ENCODE measurements around the gene TMEM184A.

Gene TMEM184A

DNA sequence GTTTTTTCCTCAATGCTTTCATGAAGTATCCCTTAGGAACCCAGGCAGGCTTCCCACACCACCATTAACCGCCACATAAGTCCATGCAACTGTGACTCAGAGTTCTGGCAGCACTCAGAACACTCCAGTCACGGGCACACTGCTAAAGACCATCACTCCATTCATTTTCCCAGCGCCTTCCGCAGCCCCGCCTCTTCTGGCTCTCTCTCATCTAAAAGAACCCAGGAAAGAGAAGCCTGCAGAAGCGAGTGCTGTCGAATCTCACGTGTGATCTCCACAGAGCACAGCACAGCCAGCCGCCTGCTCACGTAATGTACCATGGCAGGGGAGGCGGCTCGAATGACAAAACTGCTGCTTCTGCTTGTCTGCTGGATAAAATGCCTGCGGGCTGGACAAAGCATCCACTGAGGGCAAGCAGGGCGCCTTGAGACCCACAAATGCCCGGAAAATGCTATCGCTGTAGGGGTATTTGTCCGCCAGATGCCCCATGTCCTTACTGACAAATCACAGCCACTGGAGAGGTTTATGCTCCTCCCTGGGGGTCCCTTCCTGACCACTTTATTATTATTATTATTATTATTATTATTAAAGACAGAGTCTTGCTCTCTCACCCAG, 12.0 kb upstream of the TMEM184A start:
- no peak for DNase-seq (ENCODE audit: low spot score)

- no peak for DNase-seq (ENCODE audit: low spot score)
Measured at GRCh38 chr7:1567049-1567771, 11.2 kb upstream of the TMEM184A start.

GRCh38 chr7:1566687-1567048, 10.7 kb upstream of the TMEM184A start:
- no peak for DNase-seq (ENCODE audit: low spot score)

DNA sequence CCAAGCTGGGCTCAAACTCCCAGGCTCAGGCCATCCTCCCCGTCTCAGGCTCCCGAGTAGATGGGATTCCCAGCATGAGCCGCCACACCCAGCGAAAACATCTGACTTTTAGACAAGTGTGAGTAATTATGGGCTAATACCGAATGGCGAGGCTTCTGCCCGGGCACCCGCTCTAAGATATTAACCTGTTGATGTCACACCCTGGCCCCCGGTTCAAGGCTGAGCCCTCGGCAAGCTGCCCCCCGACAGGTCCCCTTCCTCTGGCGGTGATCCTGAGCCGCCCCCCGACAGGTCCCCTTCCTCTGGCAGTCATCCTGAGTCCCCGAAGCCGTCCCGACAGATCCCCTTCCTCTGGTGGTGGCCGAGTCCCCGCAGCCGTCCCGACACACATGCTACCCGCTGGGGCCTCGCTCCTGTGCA, 8.6 kb upstream of the TMEM184A start:
- DNase-seq (ENCODE audit: low spot score) = no peak

GRCh38 chr7:1563981-1564602, 8.1 kb upstream of the TMEM184A start:
- no peak for DNase-seq (ENCODE audit: low spot score)

GRCh38 chr7:1562597-1563051, 6.6 kb upstream of the TMEM184A start:
- no peak for DNase-seq (ENCODE audit: low spot score)

GRCh38 chr7:1562116-1562515, 6.1 kb upstream of the TMEM184A start:
- no peak for DNase-seq (ENCODE audit: low spot score)

DNA sequence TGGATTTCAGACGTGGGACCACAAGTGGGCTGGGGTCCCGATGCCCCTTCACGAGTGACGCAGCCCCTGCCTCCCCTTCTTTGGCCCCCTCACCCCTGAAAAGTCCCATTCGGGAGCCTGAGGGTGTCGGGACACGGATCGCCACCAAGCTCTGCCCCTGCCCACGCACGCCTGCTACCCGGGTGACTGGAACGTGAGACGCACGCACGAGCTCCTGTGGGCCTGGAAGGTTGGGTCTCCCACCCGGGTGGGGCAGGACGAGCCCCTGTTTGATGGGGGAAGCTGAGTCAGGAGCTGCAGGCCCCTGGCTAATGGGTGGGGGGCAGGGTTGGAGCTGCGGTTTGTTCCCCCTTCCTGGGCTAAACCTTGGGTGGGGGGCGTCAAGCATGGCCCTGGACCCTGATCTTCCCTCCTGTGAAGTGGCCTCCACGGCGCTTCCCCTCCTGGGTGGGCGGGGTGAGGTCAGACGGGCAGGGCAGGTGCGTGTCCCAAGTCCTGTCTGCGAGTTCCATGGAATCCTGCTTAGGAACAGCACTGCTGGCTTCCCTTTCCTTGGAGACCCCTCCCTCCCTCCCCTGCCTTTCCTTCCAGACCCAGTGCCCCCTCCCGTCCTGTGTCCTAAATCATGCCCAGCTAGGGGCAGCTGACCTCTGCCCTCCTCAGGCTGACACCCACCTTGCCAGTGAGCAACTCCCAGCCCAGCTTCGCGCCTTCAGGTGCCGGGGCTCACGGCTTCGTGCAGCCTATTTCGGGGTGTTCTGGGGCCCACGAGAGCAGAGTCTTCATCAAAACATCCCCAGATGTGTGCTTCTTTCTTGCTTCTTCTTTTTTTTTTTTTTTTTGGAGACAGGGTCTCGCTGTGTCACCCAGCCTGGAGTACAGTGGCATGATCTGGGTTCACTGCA, 5.3 kb upstream of the TMEM184A start:
- DNase-seq (ENCODE audit: low spot score) = no peak

- DNase-seq (ENCODE audit: low spot score) = no peak
Measured at GRCh38 chr7:1560620-1561031, 4.6 kb upstream of the TMEM184A start.

DNA sequence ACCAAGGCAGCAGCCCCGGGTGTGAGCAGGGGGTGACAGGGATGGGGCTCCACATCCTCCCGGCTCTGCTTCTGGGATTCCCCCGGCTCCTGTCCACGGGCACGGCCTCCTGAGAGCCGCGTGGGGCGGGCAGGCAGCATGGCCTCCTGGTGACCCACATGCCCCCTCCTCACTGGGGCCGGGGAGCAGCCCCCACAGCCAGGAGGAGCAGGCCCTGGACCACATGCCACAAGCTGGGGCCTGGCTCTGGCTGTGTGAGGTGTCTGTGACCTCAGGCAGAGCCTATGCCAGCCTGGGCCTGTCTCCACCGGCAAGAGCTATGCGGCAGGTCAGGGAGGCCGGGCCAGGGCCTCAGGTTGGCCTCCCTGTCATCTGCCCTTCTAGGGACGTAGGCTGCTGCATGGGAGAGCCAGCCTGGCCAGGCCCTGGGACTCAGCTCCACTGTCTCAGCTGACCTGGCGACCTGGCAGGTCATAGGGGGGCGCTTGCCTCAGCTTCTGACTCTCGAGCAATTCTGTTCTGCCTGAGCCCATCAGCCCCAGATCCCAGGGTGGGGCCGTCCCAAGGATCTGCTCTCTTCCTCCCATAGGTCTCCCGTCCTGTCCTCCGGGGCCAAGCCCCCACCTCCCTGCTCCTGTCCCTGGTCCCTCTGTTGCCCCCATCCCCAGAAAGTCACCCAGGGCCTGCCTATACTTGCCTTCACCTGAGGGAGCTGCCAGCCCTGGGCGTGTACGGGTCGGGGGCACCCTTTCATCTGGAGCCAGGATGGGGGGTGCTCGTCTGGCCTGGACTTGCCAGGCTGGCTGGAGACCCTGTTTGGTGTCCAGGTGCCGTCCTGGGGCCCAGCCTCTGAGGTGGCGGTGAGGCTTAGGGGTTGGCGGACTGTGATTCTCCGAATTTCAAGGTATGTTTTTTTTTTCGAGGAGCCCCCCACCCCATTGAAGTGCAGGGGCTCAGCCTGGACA, 3.9 kb upstream of the TMEM184A start:
- no peak for DNase-seq (ENCODE audit: low spot score)

- DNase-seq (ENCODE audit: low spot score) = no peak
Measured at GRCh38 chr7:1558841-1559625, 3.0 kb upstream of the TMEM184A start.

GRCh38 chr7:1558181-1558811, 2.3 kb upstream of the TMEM184A start:
- DNase-seq (ENCODE audit: low spot score) = no peak

DNA sequence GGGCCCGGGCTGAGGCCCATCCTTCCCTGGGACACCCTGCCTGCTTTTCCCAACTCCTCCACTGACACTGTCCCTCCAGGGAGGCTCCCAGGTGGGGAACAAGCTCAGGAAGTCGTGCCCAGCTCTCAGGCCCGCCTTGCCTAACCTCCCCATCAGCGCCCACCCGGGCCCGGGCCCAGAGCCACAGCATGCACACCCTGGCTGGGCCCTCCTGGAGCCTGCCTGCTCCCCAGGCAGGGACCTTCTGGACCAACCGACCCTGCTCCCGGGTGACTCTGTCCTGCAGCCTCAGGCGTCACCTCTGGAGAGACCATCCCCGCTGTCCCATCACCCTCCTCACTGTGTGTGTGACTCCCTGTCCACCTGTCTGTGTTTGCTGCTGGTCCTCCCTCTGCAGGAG, 1.8 kb upstream of the TMEM184A start:
- DNase-seq (ENCODE audit: low spot score) = no peak

- no peak for DNase-seq (ENCODE audit: low spot score)
Measured at GRCh38 chr7:1557006-1557405, 1.0 kb upstream of the TMEM184A start.

DNA sequence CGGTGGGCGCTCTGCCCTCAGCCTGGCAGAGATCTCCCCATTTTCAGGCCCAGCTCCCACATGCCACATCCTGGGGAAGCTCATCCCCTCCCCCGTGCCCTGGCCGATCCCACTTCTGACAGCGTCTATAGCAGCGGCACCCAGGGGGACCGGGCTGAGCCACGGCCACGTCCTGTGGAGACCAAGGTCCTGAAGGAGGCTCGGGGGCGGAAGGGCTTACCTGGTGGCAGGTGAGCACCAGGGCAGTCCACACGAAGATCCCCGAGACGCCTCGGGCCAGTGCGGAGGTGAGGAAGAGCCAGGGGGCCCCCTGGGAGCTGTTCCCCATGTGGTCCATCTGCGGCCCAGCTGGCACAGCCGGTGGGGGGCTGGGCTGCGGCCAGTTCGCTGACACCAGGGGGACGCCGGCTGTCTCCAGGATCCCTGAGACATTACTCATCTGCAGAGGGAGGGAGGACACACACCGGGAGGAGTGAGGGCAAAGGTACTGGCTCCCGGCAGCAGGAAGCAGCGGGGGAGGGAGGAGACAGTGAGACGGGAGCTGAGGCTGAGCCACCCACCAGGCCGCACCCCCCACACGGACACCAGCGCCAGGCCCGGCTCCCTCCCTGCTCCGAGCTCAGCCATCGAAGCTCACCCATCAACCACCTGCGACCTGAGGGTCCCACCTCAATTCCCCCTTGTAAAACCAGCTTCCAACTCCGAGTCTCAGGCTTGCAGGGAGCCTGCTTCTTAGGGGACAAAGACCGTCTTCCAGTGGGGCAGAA, 776 bp downstream of the TMEM184A start:
- no peak for DNase-seq (ENCODE audit: low spot score)

DNA sequence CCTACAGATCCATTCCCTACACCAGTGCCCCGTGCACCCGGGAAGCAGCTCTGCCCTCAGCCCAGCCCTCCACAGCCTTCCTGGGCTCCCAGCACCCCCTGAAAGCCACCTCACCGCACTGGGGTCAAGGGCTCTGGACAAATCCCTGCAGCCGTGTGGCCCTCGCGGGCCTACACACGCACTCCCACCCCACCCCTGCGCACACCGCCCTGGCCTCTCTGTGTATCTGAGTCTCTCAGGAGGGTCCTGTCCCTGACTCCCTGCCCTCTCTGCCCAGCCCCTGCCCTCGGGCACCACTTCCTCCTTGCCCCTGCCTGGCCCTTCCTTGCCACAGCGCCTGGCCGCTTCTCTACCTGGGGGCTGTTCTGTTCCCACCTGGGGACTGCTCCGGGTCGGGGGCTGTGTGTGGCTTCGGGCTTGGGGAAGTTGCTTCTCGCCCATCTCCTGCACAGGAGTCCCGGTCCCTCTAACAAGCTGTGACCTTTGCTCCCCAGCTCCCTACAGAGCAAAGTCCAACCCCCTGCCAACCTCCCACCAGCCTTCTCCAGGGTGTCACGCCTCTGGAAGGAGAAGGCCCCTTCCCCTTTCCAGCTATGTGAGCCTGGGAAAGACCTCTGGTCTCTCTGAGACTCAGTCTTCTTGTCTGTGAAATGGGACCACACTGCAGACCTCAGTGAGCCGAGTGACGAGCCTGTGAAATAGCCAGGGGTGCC, 1.5 kb downstream of the TMEM184A start:
- no peak for DNase-seq (ENCODE audit: low spot score)

GRCh38 chr7:1553512-1554210, 2.3 kb downstream of the TMEM184A start:
- DNase-seq (ENCODE audit: low spot score) = no peak

DNA sequence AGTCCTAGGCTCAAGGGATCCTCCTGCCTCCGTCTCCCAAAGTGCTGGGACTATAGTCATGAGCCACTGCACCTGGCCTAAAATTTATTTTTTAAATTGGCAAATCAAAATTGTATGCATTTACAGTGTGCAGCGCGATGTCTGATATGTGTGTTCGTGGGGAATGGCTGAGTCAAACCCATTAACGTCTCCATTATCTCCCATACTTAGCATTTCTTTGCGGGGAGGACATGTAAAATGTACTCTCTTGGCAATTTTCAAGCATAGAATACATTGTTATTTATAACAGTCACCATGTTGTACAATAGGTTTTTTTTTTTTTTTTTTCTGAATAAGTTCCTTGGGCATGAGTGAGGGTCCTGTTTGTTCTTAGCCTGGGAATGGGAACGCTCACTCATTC, 3.8 kb downstream of the TMEM184A start:
- no peak for DNase-seq (ENCODE audit: low spot score)
